HG02970 (cell line): ENCODE data around the gene BHLHA15.

Source experiments
- ATAC-seq: cut with Tn5 transposase; IDR thresholded peaks from one replicate; pipeline ENCODE4 v1.9.1; 2021; ENCODE audit warnings: mild to moderate bottlenecking, moderate library complexity, moderate number of reproducible peaks; ENCODE audit not compliant: unreplicated experiment, low FRiP score

Gene BHLHA15

GRCh38 chr7:98211221-98211675 lies at the start of gene BHLHA15:
BHLHA15 (plus strand) TSS chr7:98211439; CDS start chr7:98212310, 871 bp downstream.
- no peak for ATAC-seq

- no peak for ATAC-seq
Observed at GRCh38 chr7:98162758-98163157, 48.5 kb upstream of the BHLHA15 start.

- ATAC-seq = no peak
Observed at GRCh38 chr7:98163269-98163668, 48.0 kb upstream of the BHLHA15 start.

GRCh38 chr7:98163704-98164494 lies 47.3 kb upstream of the BHLHA15 start:
- ATAC-seq = no peak

- ATAC-seq = no peak
Observed at GRCh38 chr7:98165827-98166667, 45.2 kb upstream of the BHLHA15 start.

- no peak for ATAC-seq
Observed at GRCh38 chr7:98166668-98166970, 44.6 kb upstream of the BHLHA15 start.

GRCh38 chr7:98167653-98168052 lies 43.6 kb upstream of the BHLHA15 start:
- ATAC-seq = no peak

- peak; percentile 49 for ATAC-seq
Observed at GRCh38 chr7:98168181-98168903, 42.9 kb upstream of the BHLHA15 start.

GRCh38 chr7:98168904-98169621 lies 42.2 kb upstream of the BHLHA15 start:
- ATAC-seq = no peak

GRCh38 chr7:98170966-98171365 lies 40.3 kb upstream of the BHLHA15 start:
- ATAC-seq = no peak

- ATAC-seq = no peak
Observed at GRCh38 chr7:98171449-98171848, 39.8 kb upstream of the BHLHA15 start.

GRCh38 chr7:98174334-98175259 lies 36.6 kb upstream of the BHLHA15 start:
- ATAC-seq = no peak

GRCh38 chr7:98175260-98175940 lies 35.8 kb upstream of the BHLHA15 start:
- ATAC-seq = no peak

- no peak for ATAC-seq
Observed at GRCh38 chr7:98177553-98177952, 33.7 kb upstream of the BHLHA15 start.

- ATAC-seq = no peak
Observed at GRCh38 chr7:98178321-98178720, 32.9 kb upstream of the BHLHA15 start.

GRCh38 chr7:98178762-98179490 lies 32.3 kb upstream of the BHLHA15 start:
- ATAC-seq = no peak

GRCh38 chr7:98180751-98181150 lies 30.5 kb upstream of the BHLHA15 start:
- ATAC-seq = no peak

GRCh38 chr7:98185101-98185500 lies 26.1 kb upstream of the BHLHA15 start:
- ATAC-seq = no peak
